ENCODE data around the gene OPN4. TPM values are rescaled to one million over a fixed set of nuclear protein-coding genes. Genes with fewer than 3 reads are reported as not detected.

The OPN4 gene
- total and polyA plus RNA-seq, 4 experiments from 2014 or later = not detected

DNA sequence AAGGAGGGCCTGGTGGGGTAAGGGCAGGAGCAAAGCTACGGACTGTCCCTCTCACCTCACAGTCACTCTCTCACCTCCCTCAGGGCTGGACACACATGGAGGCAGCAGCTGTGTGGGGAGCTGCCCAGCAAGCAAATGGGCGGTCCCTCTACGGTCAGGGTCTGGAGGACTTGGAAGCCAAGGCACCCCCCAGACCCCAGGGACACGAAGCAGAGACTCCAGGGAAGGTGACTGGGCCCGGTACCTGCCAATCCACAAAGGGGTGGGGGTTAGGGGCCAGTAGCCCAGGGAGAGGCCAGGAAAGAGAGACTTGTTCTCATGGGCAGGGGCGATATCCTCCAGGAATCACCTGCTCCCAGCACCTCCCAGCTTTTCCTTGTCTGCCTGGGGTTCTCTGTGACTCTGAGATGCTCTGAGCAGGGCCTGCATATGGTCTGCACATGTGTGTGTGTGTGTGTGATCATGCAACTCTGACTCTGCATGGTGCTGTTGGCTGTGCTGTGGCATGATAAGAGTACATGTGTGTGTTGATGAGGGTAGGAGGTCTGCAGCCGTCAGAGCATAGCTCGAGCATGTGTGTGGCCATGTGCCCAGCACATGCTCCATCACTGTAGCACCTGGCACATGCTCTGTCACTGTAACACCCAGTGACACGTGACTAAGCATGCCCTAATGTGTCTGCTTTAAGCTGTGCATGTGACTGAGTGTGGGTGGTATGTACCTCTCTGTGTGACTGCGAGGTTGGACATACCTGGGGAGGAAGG is 9.4 kb downstream of the OPN4 start:
- ChIA-PET CTCF (ENCODE audit: partially characterized antibody) (no interaction called here), POLR2A (ENCODE audit: partially characterized antibody) (interaction anchor here (0.6 kb wide), 1 partner anchor 11 kb away, joined by 3 read pairs; no protein-coding TSS in a partner anchor)
- H3K4me1 Mint-ChIP-seq = no peaks in the 10 kb centered on the region

DNA sequence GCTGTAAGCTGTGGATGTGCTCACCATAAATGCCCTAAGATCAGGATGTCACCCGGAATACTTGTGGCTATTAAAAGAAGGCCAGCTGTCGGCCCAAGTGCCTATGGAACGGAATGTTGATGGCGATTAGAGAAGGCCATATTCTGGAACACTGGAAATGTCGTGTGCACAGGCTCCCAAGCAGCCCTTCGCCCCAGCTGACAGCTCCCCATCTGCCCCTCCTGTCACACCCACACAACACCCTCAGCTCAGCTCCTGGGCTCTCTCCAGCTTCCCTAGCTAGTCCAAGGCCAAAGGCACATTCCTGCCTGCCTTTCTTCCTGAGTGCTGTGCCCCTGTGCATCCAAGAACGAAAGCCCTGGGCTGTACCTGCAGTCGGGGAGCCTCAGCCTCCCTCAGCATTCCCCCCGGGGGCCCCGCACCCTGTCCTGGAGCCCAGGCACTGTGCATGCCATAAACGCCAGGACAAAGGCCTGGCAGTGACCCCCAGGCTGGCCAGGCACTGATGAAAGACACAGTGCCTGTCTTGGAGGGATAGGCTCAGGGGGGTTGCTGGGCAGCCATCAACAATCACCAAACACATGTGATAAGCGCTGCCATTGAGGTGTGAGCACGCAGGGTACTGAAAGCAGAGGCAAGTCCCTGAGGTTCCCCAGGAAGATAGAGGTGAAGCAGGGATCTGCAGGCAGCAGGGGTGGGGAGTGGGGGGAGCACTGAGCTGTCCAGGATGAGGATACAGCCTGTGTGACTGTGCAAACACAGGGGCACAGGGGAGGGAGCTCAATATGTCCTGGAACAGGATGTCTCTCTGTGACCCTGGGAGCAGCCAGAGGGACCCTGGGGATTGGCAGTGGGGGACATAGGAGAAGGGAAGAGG is 10.2 kb downstream of the OPN4 start:
- peak in 1 of 5 donors; percentile 24 for DNase-seq
- no peak overlapping the region for H3K27ac ChIP-seq (ENCODE audit: low read depth, low read length)
- H3K36me3 ChIP-seq (ENCODE audit: insufficient read depth, low read length) = no peaks in the 10 kb centered on the region
- H3K4me3 ChIP-seq (ENCODE audit: low read length in 2 of 2) = no peak overlapping the region
- peaks cover 0 to 2% of the 10 kb centered on the region in 2 donors for H3K27me3 Mint-ChIP-seq
- no peaks in the 10 kb centered on the region for H3K27me3 ChIP-seq (ENCODE audit: insufficient read depth, low read length)
- CTCF ChIA-PET (ENCODE audit: partially characterized antibody) = no interaction called here
- no peaks in the 10 kb centered on the region for H3K9me3 ChIP-seq (ENCODE audit: control insufficient read depth in 1 of 2, low read length in 2 of 2)
- no peaks in the 10 kb centered on the region for H3K9me3 Mint-ChIP-seq
- H3K4me1 ChIP-seq (ENCODE audit: insufficient read depth, low read length) = no peaks in the 10 kb centered on the region
- POLR2A ChIA-PET (ENCODE audit: partially characterized antibody) = interaction anchor here (0.6 kb wide), 1 partner anchor 10 kb away, joined by 3 read pairs; no protein-coding TSS in a partner anchor
- H3K4me3 Mint-ChIP-seq = no peak overlapping the region
- no peaks in the 10 kb centered on the region for H3K4me1 Mint-ChIP-seq
- no peaks in the 10 kb centered on the region for H3K36me3 Mint-ChIP-seq
- no peak overlapping the region for H3K27ac Mint-ChIP-seq
- intact Hi-C loops (cut with micrococcal nuclease) = no loop called here

More for the DNA sequence above, 9.4 kb downstream of the OPN4 start:
- peak in 1 of 5 donors; percentile 29 for DNase-seq
- Histone ChIP-seq H3K27me3 (ENCODE audit: insufficient read depth, low read length) (no peaks in the 10 kb centered on the region), H3K4me3 (ENCODE audit: low read length in 2 of 2) (no peak overlapping the region), H3K4me1 (ENCODE audit: insufficient read depth, low read length) (no peaks in the 10 kb centered on the region), H3K27ac (ENCODE audit: low read depth, low read length) (no peak overlapping the region), H3K36me3 (ENCODE audit: insufficient read depth, low read length) (no peaks in the 10 kb centered on the region), H3K9me3 (ENCODE audit: control insufficient read depth in 1 of 2, low read length in 2 of 2) (no peaks in the 10 kb centered on the region)
- Mint-ChIP-seq H3K9me3 (no peaks in the 10 kb centered on the region), H3K36me3 (no peaks in the 10 kb centered on the region), H3K4me3 (no peak overlapping the region), H3K27me3 (peaks cover 0 to 2% of the 10 kb centered on the region in 2 donors), H3K27ac (no peak overlapping the region)
- intact Hi-C loops (cut with micrococcal nuclease) = no loop called here

DNA sequence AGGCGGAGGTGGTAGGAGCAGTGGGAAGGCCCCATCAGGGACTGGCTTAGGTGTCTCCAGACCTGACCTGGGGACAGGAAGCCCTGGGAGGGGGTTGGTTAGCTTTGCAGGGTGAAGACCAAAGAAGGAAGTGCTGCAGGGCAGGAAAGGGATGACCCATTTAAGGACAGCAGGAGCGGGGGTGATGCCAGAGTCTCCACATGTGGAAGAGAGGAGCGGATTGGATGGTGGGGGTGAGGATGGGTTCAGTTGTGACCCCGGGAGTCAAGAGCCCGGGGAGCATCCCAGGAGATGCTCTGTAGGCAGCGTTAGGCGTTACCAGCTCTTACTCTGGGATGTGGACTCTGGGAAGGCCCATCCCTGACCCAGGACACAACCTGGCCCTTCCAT is 10.9 kb downstream of the OPN4 start:
- Histone ChIP-seq H3K4me3 (ENCODE audit: low read length in 2 of 2) (no peak overlapping the region), H3K27me3 (ENCODE audit: insufficient read depth, low read length) (no peaks in the 10 kb centered on the region), H3K27ac (ENCODE audit: low read depth, low read length) (no peak overlapping the region), H3K36me3 (ENCODE audit: insufficient read depth, low read length) (no peaks in the 10 kb centered on the region), H3K4me1 (ENCODE audit: insufficient read depth, low read length) (no peaks in the 10 kb centered on the region), H3K9me3 (ENCODE audit: control insufficient read depth in 1 of 2, low read length in 2 of 2) (no peaks in the 10 kb centered on the region)
- Mint-ChIP-seq H3K9me3 (no peaks in the 10 kb centered on the region), H3K36me3 (no peaks in the 10 kb centered on the region), H3K4me3 (no peak overlapping the region), H3K27me3 (peaks cover 0 to 2% of the 10 kb centered on the region in 2 donors), H3K27ac (no peak overlapping the region), H3K4me1 (no peaks in the 10 kb centered on the region)
- DNase-seq = peak in 1 of 5 donors; percentile 31
- POLR2A ChIA-PET (ENCODE audit: partially characterized antibody) = no interaction called here
- CTCF ChIA-PET (ENCODE audit: partially characterized antibody) = no interaction called here
- intact Hi-C loops (cut with micrococcal nuclease) = no loop called here

DNA sequence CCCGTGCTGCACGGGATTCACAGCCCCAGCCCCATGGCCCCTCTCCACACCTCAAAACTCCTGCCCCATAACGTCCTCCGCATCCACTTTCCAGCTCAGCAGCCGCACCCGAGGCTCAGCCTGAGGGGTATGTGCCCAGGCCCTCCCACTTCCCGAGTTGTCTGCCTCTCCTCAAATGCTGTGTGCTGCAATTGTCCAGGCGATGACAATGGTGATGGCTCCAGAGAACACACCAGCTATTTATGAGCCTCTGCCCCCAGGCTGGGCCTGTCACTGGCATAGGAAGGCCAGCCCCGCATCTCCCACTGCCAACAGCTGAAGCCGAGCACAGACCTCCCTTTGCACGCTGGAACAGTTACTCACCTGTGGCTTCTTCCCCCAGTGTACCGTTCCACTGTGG is 11.5 kb downstream of the OPN4 start:
- Histone ChIP-seq H3K4me3 (ENCODE audit: low read length in 2 of 2) (no peak overlapping the region), H3K36me3 (ENCODE audit: insufficient read depth, low read length) (no peaks in the 10 kb centered on the region), H3K9me3 (ENCODE audit: control insufficient read depth in 1 of 2, low read length in 2 of 2) (no peaks in the 10 kb centered on the region), H3K27ac (ENCODE audit: low read depth, low read length) (no peak overlapping the region), H3K4me1 (ENCODE audit: insufficient read depth, low read length) (no peaks in the 10 kb centered on the region), H3K27me3 (ENCODE audit: insufficient read depth, low read length) (no peaks in the 10 kb centered on the region)
- H3K36me3 Mint-ChIP-seq = no peaks in the 10 kb centered on the region
- peaks cover 0 to 2% of the 10 kb centered on the region in 2 donors for H3K27me3 Mint-ChIP-seq
- no peaks in the 10 kb centered on the region for H3K9me3 Mint-ChIP-seq
- no peaks in the 10 kb centered on the region for H3K4me1 Mint-ChIP-seq
- peak in 1 of 5 donors; percentile 5 for DNase-seq
- ChIA-PET POLR2A (ENCODE audit: partially characterized antibody) (no interaction called here), CTCF (ENCODE audit: partially characterized antibody) (no interaction called here)
- no peak overlapping the region for H3K27ac Mint-ChIP-seq
- intact Hi-C loops (cut with micrococcal nuclease) = no loop called here
- no peak overlapping the region for H3K4me3 Mint-ChIP-seq

DNA sequence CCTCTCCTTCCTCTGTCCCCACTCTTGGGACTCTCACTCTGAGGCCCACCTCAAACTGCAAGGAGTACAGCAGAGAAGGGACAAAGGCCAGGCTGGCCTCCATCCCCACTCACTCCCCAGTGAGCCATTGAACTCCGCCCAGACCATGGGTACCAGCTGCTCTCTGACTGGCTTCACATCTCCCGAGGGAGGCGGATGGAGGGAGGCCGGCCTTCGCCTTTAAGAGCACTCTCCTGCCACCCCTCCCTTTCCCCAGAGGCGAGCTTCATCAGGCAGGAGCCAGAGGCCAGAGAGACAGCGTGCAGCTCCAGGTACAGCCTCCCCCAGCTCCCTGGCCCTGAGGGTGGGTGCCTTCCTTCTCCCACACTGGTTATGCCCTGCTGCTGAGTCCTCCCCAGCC is 12.2 kb downstream of the OPN4 start:
- Mint-ChIP-seq H3K36me3 (no peaks in the 10 kb centered on the region), H3K4me1 (no peaks in the 10 kb centered on the region), H3K9me3 (no peaks in the 10 kb centered on the region), H3K27ac (no peak overlapping the region), H3K27me3 (peaks cover 0 to 2% of the 10 kb centered on the region in 2 donors), H3K4me3 (no peak overlapping the region)
- no peak overlapping the region for H3K4me3 ChIP-seq (ENCODE audit: low read length in 2 of 2)
- peak in 1 of 5 donors; percentile 7 for DNase-seq
- no peak overlapping the region for H3K27ac ChIP-seq (ENCODE audit: low read depth, low read length)
- no peaks in the 10 kb centered on the region for H3K9me3 ChIP-seq (ENCODE audit: control insufficient read depth in 1 of 2, low read length in 2 of 2)
- no peaks in the 10 kb centered on the region for H3K36me3 ChIP-seq (ENCODE audit: insufficient read depth, low read length)
- intact Hi-C loops (cut with micrococcal nuclease) = no loop called here
- H3K4me1 ChIP-seq (ENCODE audit: insufficient read depth, low read length) = no peaks in the 10 kb centered on the region
- POLR2A ChIA-PET (ENCODE audit: partially characterized antibody) = no interaction called here
- CTCF ChIA-PET (ENCODE audit: partially characterized antibody) = no interaction called here
- H3K27me3 ChIP-seq (ENCODE audit: insufficient read depth, low read length) = no peaks in the 10 kb centered on the region

DNA sequence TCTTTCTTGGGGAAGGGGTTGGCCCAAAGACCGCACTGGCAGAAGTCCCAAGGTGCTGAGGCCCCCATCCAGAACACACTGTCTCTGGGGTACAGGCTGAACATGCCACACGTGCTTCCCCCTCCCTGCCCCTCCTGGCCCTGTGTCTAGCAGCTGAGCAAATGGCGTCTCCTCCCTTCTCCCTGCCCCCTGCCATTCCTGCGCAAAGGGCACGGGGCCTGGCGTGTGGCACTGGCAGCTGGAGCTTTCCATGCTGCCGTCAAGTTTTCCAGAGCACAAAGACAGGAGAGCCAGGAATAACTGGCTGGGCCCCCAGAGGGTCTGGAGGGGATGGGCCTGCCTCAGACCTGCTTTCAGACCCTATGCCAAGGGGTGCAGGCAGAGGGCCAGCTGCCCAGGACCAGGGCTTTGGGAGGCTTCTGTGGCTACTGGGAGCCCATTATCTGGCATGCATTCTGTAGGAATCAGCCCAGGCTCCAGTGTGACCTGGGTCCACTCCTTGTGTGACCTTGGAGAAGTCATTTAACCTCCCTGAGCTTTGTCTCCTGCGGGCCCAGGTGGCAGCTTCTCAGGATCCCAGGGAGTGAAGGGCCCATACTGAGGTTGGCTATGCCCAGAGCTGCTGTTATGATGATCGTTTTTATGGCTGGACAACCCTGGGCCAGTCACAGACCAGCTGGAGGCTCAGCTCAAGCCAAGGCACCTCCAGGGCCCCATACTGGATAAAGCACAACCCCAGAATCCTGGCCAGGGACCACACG is 13.3 kb downstream of the OPN4 start:
- Histone ChIP-seq H3K4me1 (ENCODE audit: insufficient read depth, low read length) (no peaks in the 10 kb centered on the region), H3K27ac (ENCODE audit: low read depth, low read length) (no peak overlapping the region), H3K36me3 (ENCODE audit: insufficient read depth, low read length) (no peaks in the 10 kb centered on the region), H3K4me3 (ENCODE audit: low read length in 2 of 2) (no peak overlapping the region), H3K27me3 (ENCODE audit: insufficient read depth, low read length) (no peaks in the 10 kb centered on the region), H3K9me3 (ENCODE audit: control insufficient read depth in 1 of 2, low read length in 2 of 2) (no peaks in the 10 kb centered on the region)
- peak in 1 of 5 donors; percentile 10 for DNase-seq
- Mint-ChIP-seq H3K4me1 (no peaks in the 10 kb centered on the region), H3K36me3 (no peaks in the 10 kb centered on the region), H3K9me3 (no peaks in the 10 kb centered on the region), H3K4me3 (no peak overlapping the region), H3K27me3 (peaks cover 0 to 2% of the 10 kb centered on the region in 2 donors), H3K27ac (no peak overlapping the region)
- POLR2A ChIA-PET (ENCODE audit: partially characterized antibody) = no interaction called here
- CTCF ChIA-PET (ENCODE audit: partially characterized antibody) = no interaction called here
- intact Hi-C loops (cut with micrococcal nuclease) = no loop called here
